GM12891 (cell line): Measurements from ENCODE around the gene ARHGEF1.

Source experiments
- DNase-seq: peaks from one replicate; pipeline ENCODE4 v3.0.0; 2011; ENCODE audit warnings: low spot score; ENCODE audit not compliant: insufficient read length
- FAIRE-seq: peaks from 2 replicates; lab custom pipeline; 2011; peaks lifted over from hg19 to GRCh38; lab: Jason Lieb, UNC
- PAX5 ChIP-seq: IDR thresholded peaks from 2 replicates; pipeline ENCODE4 v1.6.1; 2011; ENCODE audit warnings: low read length, moderate library complexity, mild to moderate bottlenecking; ENCODE audit not compliant: insufficient read depth, severe bottlenecking
- POLR2A ChIP-seq: IDR thresholded peaks from 2 replicates; pipeline ENCODE4 v1.6.1; 2011; ENCODE audit warnings: low read depth, low read length, control low read depth
- POLR2AphosphoS5 ChIP-seq: IDR thresholded peaks from 2 replicates; pipeline ENCODE4 v1.6.1; 2011; ENCODE audit warnings: low read depth, low read length, control low read depth
- POU2F2 ChIP-seq: IDR thresholded peaks from 2 replicates; pipeline ENCODE4 v1.6.1; 2011; ENCODE audit warnings: low read depth, mild to moderate bottlenecking, control low read depth, low read length, moderate library complexity
- SPI1 ChIP-seq: IDR thresholded peaks from 2 replicates; pipeline ENCODE4 v1.6.1; 2011; ENCODE audit warnings: low read depth, low read length, control low read depth
- TAF1 ChIP-seq: IDR thresholded peaks from 2 replicates; pipeline ENCODE4 v1.6.1; 2011; ENCODE audit warnings: low read depth, low read length, control low read depth

The ARHGEF1 gene

DNA sequence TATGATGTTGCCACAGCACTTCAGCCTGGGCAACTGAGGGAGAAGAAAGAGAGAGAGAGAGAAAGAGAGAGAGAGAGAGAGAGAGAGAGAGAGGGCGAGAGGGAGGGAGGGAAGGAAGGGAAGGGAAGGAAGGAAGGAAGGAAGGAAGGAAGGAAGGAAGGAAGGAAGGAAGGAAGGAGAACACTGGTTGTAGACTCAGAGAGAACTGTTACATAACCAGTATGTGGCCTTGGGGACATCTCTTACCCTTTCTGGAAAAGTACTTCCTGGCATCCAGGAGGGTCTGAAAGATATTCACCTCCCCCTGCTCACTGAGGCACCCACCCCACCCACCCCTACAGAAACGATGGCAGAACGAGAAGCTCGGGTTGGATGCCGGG, 2.7 kb upstream of the ARHGEF1 start:
- TF ChIP-seq TAF1 (no peak), POLR2AphosphoS5 (no peak), POU2F2 (no peak), PAX5 (no peak), SPI1 (no peak), POLR2A (no peak)
- DNase-seq, result no peak
- FAIRE-seq, result no peak

- no peak for TF ChIP-seq SPI1
- TF ChIP-seq PAX5, result no peak
- TF ChIP-seq POU2F2, result no peak
- TF ChIP-seq POLR2A, result no peak; the same call in 1 of the 2 replicates
- no peak for TF ChIP-seq TAF1
- no peak for TF ChIP-seq POLR2AphosphoS5
- FAIRE-seq, result peak; percentile 57
- DNase-seq, result no peak
Measured at GRCh38 chr19:41883463-41883820, 458 bp downstream of the ARHGEF1 start.

DNA sequence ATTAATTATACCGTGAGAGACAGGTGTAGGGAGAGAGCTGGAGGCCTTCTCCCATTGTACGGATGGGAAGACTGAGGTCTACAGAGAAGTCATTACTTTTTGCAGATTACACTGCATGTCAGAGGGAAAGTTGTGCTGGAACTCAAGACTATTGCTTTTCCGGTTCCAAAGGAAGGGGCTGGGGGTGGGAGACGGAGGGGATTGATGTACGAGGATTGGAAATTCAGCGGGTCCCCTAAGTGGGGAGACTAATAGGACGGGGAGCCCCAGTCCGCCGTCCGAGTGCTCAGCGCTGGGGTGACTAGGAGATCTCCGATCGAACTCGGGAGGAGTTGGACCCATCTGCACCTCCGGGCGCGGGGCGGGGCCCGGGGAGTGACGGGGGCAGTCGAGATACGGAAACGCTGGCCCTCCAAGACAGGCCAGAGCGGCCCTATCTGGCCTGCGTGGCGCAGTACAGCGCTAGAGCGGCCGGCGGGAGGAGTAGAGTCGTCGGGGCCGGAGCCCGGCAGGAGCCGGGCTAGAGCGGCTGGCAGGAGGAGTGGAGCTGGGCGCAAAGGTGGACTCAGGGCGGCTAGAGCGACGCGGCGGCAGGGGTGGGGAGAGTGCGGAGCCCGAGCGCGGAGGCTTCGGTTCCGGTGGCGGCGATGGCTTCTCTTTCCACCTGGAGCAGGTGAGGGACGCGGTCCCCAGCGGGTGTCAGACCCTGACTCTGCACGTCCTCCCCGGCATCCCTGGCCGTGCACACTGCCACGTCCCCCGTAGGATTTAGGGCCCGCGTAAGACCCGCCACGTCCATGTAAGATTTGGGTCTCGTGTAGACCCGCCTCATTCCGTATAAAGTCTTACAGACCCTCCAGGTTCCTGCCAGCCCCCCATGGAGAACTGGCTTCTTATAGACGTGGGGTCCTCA, 1.1 kb downstream of the ARHGEF1 start:
- TF ChIP-seq PAX5 (no peak), TAF1 (peak; percentile 72; the same call in 1 of the 2 replicates), POLR2AphosphoS5 (peak; percentile 72), POLR2A (peak; percentile 89), POU2F2 (peak; percentile 43)
- DNase-seq, result peak; percentile 96
- peak; percentile 98 for FAIRE-seq

- DNase-seq, result no peak
- peak; percentile 80 for FAIRE-seq
- TF ChIP-seq POU2F2 (no peak; the same call in 1 of the 2 replicates), TAF1 (no peak), PAX5 (no peak), SPI1 (no peak), POLR2AphosphoS5 (no peak; the same call in none of the 2 replicates), POLR2A (no peak)
Measured at GRCh38 chr19:41886761-41887710, 4.1 kb downstream of the ARHGEF1 start.

- DNase-seq, result no peak
- peak; percentile 75 for FAIRE-seq
- 0 out of 2 replicates have a peak, but pooled peaks have one; percentile 28 for TF ChIP-seq POU2F2
- no peak for TF ChIP-seq POLR2A
Measured at GRCh38 chr19:41887711-41888382, 4.9 kb downstream of the ARHGEF1 start.

GRCh38 chr19:41888926-41889325, 5.9 kb downstream of the ARHGEF1 start:
- DNase-seq (no peak), FAIRE-seq (no peak)
- TF ChIP-seq POLR2AphosphoS5 (no peak), PAX5 (no peak)

- DNase-seq, result no peak
- no peak for FAIRE-seq
- TF ChIP-seq POU2F2 (no peak), PAX5 (no peak), POLR2A (no peak), SPI1 (no peak), TAF1 (no peak), POLR2AphosphoS5 (no peak)
Measured at GRCh38 chr19:41889896-41890295, 6.9 kb downstream of the ARHGEF1 start.

DNA sequence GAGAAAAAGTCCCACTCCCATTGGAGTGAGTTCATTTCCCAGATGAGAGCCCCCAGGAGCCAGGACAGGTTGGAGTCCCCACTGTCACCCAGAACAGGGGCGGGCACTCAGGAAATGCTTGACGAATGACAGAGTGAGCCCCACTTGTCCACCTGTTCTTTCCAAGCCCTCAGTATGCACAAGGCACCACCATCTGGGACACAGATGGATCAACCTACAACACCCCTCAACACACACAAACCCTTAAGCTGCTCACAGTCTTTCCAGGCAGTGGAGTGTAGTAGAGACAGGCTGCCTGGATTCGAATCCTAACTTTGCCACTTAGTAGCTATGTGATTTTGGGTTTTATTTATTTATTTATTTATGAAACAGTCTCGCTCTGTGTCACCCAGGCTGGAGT, 8.0 kb downstream of the ARHGEF1 start:
- FAIRE-seq, result no peak

More for the DNA sequence above, 8.0 kb downstream of the ARHGEF1 start:
- TF ChIP-seq TAF1 (no peak), PAX5 (no peak), POLR2AphosphoS5 (no peak), POU2F2 (no peak), POLR2A (no peak), SPI1 (no peak)
- DNase-seq, result no peak
